ENCODE data around the gene BOC. TPM values are rescaled to one million over a fixed set of nuclear protein-coding genes. Genes with fewer than 3 reads are reported as not detected.

The BOC gene
- total and polyA plus RNA-seq, 2 of the 4 experiments (the other 2 are of a cell fraction), result 6.8 to 15.2 TPM

GRCh38 chr3:113241292-113242095 is 30.1 kb downstream of the BOC start:
- BruUV-seq (replicated peaks), result no TSS peak

More at GRCh38 chr3:113241292-113242095, 30.1 kb downstream of the BOC start:
- H3K14ac ChIP-seq (replicated peaks; ENCODE audit: low read depth, low read length), result no peak overlapping the region
- H2AK5ac ChIP-seq (ENCODE audit: low read depth, low read length), result peak overlapping the region; percentile 67
- POLR2A ChIA-PET (ENCODE audit: unreplicated experiment), result no interaction called here
- peaks cover 2% of the 10 kb centered on the region; the same call in 1 of the 2 replicates for H3K27me3 ChIP-seq (ENCODE audit: control insufficient read depth, insufficient read depth, low read length)
- H2BK5ac ChIP-seq (ENCODE audit: low read depth, low read length, poor library complexity, severe bottlenecking), result peak overlapping the region; percentile 18
- peak overlapping the region; percentile 16; the same call in 1 of the 2 replicates for H4K5ac ChIP-seq (ENCODE audit: low read depth, low read length)
- H2AK9ac ChIP-seq (replicated peaks; ENCODE audit: low read depth, low read length, poor library complexity), result peak overlapping the region; percentile 37
- no peak overlapping the region for H3K4me3 ChIP-seq (ENCODE audit: insufficient read depth, low read depth, low read length)
- H3K36me3 ChIP-seq (ENCODE audit: control insufficient read depth, insufficient read depth, low read length), result no peaks in the 10 kb centered on the region
- peaks cover 6% of the 10 kb centered on the region; the same call in 1 of the 2 replicates for H3K9me1 ChIP-seq (ENCODE audit: insufficient read depth, low read length)
- dilution Hi-C loops (cut with HindIII; ENCODE audit: low sequenced_read_pairs, unreplicated experiment), result no loop called here
- no CpG with 5 or more reads among the region's 7 CpGs for WGBS, 2 experiments (ENCODE audit: extremely low coverage in 2 of 2, insufficient read length in 1 of 2)
- H4K20me1 ChIP-seq (ENCODE audit: insufficient read depth, low read length), result no peaks in the 10 kb centered on the region
- peak overlapping the region; percentile 83 for H2AFZ ChIP-seq (replicated peaks; ENCODE audit: low read length, poor library complexity)
- H4K8ac ChIP-seq (ENCODE audit: low read depth in 2 of 2, low read length in 2 of 2), result peak overlapping the region; percentile 8 to 49; a peak in 3 of 4 replicates
- peaks cover 13% of the 10 kb centered on the region for H3K4me1 ChIP-seq (ENCODE audit: control insufficient read depth, insufficient read depth, low read length)
- H3K56ac ChIP-seq (ENCODE audit: extremely low read depth, insufficient read depth, low read length), result no peak overlapping the region; the same call in 1 of the 2 replicates
- H3K18ac ChIP-seq (ENCODE audit: low read depth, low read length), result peak overlapping the region; percentile 25
- TF ChIP-seq CTCF (conservative IDR thresholded peaks at IDR 0.05; ENCODE audit: low read depth, low read length) (no peak), SMC3 (IDR thresholded peaks at IDR 0.05; ENCODE audit: low read depth, low read length) (no peak), CEBPB (IDR thresholded peaks at IDR 0.05; ENCODE audit: low read depth, low read length) (no peak), CHD1 (IDR thresholded peaks at IDR 0.05; ENCODE audit: low read depth, low read length) (no peak), RFX5 (IDR thresholded peaks at IDR 0.05; ENCODE audit: low read depth, low read length) (no peak), RAD21 (IDR thresholded peaks at IDR 0.05; ENCODE audit: low read length) (no peak), MXI1 (IDR thresholded peaks at IDR 0.05; ENCODE audit: borderline replicate concordance, low read depth, low read length) (no peak), NFE2L2 (IDR thresholded peaks at IDR 0.05; ENCODE audit: low read depth, low read length) (no peak)
- H2BK20ac ChIP-seq (ENCODE audit: low read depth, low read length), result peak overlapping the region; percentile 76
- no peak overlapping the region for H3K9ac ChIP-seq (ENCODE audit: low read depth, low read length)
- H4K91ac ChIP-seq (ENCODE audit: insufficient read depth, low read depth, low read length), result peak overlapping the region; percentile 17; the same call in 1 of the 2 replicates
- in situ Hi-C loops (cut with MboI; ENCODE audit: low sequenced_read_pairs), result no loop called here
- intact Hi-C loops (cut with micrococcal nuclease), result no loop called here
- H3K9me3 ChIP-seq (ENCODE audit: control insufficient read depth, insufficient read depth, low read length), result no peaks in the 10 kb centered on the region
- ATAC-seq (ENCODE audit: low read depth) (peak; percentile 79), DNase-seq (peak; percentile 22)
- H3K4ac ChIP-seq (ENCODE audit: low read depth, low read length), result peak overlapping the region; percentile 59
- H2BK120ac ChIP-seq (ENCODE audit: low read depth, low read length), result peak overlapping the region; percentile 74
- no peaks in the 10 kb centered on the region for H3K79me1 ChIP-seq (ENCODE audit: low read depth in 1 of 2, low read length in 2 of 2)
- CTCF ChIA-PET, result no interaction called here
- peak overlapping the region; percentile 12; the same call in 1 of the 2 replicates for H3K4me2 ChIP-seq (ENCODE audit: low read depth, low read length)
- peak overlapping the region; percentile 75 for H3K23ac ChIP-seq (ENCODE audit: low read depth, low read length)
- no peak overlapping the region for H3K27ac ChIP-seq (ENCODE audit: insufficient read depth, low read length)
- 0 out of 3 replicates have a peak overlapping the region, but pooled peaks have one; percentile 11 for H2BK15ac ChIP-seq (ENCODE audit: low read depth, low read length)
